HAP-1 (cell line): ENCODE data around the gene CHURC1.

ENCODE experiments used
- DNase-seq, 2 experiments: peaks; one replicate each; pipeline ENCODE4 v3.0.0-alpha.2; 2016 to 2020; ENCODE audit warnings: low spot score in 2 of 2
- H3K27me3 ChIP-seq: fragments of 250-450 bp; sonication (Bioruptor Pico); 2 replicates; pipeline ENCODE4 v1.5.1; 2020; ENCODE audit warnings: low read depth, mild to moderate bottlenecking, moderate library complexity
- H3K36me3 ChIP-seq: fragments of 250-450 bp; sonication (Bioruptor Pico); replicated peaks from 2 replicates; pipeline ENCODE4 v1.5.1; 2020; ENCODE audit warnings: mild to moderate bottlenecking
- H3K4me1 ChIP-seq: fragments of 250-450 bp; sonication (Bioruptor Pico); 2 replicates; pipeline ENCODE4 v1.5.1; 2020; ENCODE audit warnings: mild to moderate bottlenecking
- H3K4me3 ChIP-seq: fragments of 250-450 bp; sonication (Bioruptor Pico); 2 replicates; pipeline ENCODE4 v1.5.1; 2020; ENCODE audit warnings: mild to moderate bottlenecking, moderate library complexity
- H3K9me3 ChIP-seq: fragments of 250-450 bp; sonication (Bioruptor Pico); 2 replicates; pipeline ENCODE4 v1.5.1; 2020; ENCODE audit warnings: mild to moderate bottlenecking, moderate library complexity
- in situ Hi-C: fragments of 300-500 bp; cut with MboI; formaldehyde crosslinking; loops from 3 replicates; pipeline ENCODE4 v1.14.3; 2020; ENCODE audit warnings: low sequenced_read_pairs, inconsistent platforms, mixed read lengths

CHURC1 gene

DNA sequence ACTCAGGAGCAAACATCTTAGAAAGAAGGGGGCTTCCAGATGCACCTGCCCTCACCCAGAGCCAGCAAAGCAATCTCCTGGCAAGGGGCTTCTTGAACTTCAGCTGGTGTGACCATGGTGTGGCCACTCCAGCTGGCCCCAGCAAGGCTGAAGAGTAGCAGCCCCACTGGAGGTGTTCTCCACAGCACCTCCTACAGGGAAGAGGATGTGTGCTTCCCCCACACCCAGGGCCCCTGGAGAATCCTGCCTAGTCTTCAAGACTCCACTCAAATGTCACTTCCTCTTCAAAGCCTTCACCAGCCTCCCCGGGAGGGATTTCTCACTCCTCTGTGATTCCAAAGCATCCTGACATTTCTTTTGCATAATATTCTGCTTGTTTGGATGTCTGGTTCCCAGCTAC is 49.4 kb downstream of the CHURC1 start:
- DNase-seq, result no peak
- in situ Hi-C loops, result no loop called here
- Histone ChIP-seq H3K9me3 (no peaks in the 10 kb centered on the region), H3K36me3 (peaks cover 5% of the 10 kb centered on the region; the same call in 1 of the 2 replicates), H3K4me1 (no peaks in the 10 kb centered on the region), H3K27me3 (no peaks in the 10 kb centered on the region), H3K4me3 (no peak overlapping the region)

DNA sequence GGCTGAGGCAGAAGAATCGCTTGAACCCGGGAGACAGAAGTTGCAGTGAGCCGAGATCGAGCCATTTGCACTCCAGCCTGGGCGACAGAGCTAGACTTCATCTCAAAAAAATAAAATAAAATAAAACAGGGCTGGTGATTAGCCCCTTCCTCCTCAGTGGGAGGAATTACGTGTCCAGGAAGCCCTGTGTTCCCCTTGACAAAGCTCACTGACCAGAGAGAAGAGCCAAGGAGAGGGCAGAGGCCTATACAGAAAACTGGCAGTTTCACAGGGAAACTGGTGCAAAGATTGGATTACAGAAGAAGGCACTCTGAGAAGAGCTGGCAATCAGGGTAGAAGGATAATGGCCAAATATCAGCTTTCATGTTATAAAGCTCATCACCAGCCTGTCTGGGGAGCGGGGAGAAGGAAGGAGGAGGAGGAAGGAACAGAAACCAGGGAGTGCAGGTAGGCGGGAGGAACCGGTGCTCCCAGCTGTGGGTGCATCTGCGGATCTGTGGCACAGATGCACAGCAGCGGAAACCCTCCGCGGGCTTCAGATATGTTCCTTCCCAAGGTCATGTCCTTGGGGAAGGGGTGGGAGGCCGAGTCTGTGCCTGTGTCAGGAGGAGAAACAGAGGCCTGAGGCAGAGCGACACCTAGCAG is 51.2 kb downstream of the CHURC1 start:
- no peak for DNase-seq
- no peaks in the 10 kb centered on the region for H3K4me1 ChIP-seq
- peaks cover 5% of the 10 kb centered on the region; the same call in 1 of the 2 replicates for H3K36me3 ChIP-seq
- H3K4me3 ChIP-seq, result no peak overlapping the region
- in situ Hi-C loops, result no loop called here
- H3K27me3 ChIP-seq, result no peaks in the 10 kb centered on the region
- no peaks in the 10 kb centered on the region for H3K9me3 ChIP-seq

DNA sequence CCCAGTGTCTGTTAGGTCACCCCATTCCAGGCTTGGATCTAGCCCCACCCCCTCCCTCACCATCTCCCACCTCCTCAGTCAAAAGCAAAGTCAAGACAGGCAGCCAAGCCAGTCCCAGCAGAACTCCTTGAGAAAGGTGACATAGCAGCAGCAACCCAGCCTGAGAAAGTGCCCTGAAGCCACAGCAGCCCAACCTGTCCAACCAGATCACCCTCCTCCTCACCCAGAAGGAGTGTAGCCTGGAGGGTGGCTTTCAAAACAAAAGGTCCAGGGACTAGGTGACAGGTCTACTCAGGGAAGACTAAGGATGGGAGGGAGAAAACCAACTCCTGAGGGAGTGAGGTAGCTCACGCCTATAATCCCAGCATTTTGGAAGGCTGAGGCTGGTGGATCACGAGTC is 52.7 kb downstream of the CHURC1 start:
- in situ Hi-C loops, result no loop called here
- peaks cover 5% of the 10 kb centered on the region; the same call in 1 of the 2 replicates for H3K36me3 ChIP-seq
- H3K9me3 ChIP-seq, result no peaks in the 10 kb centered on the region
- H3K27me3 ChIP-seq, result no peaks in the 10 kb centered on the region
- H3K4me1 ChIP-seq, result no peaks in the 10 kb centered on the region
- H3K4me3 ChIP-seq, result no peak overlapping the region
- no peak for DNase-seq

DNA sequence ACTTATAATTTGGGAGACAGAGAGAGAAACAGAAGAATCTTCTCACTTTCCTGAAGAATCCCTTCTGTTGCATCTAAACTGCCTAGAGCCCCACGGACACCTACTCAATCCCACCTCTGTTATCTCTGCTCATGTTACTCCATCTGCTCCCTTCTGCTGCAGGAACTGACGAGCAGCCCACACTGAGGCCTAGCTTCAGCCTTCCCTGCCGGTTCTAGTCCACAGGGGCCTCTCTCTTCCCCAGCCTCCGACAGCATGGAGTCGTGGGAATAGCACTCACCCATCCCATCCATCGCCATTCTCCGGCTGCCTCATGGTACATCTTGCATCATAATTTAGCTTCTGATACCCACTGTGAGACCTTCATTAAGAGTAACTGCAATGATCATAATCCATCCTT is 53.9 kb downstream of the CHURC1 start:
- H3K36me3 ChIP-seq, result peaks cover 5% of the 10 kb centered on the region; the same call in 1 of the 2 replicates
- DNase-seq, result no peak
- H3K9me3 ChIP-seq, result no peaks in the 10 kb centered on the region
- H3K4me1 ChIP-seq, result peaks cover 7% of the 10 kb centered on the region
- H3K4me3 ChIP-seq, result no peak overlapping the region
- in situ Hi-C loops, result no loop called here
- H3K27me3 ChIP-seq, result no peaks in the 10 kb centered on the region

DNA sequence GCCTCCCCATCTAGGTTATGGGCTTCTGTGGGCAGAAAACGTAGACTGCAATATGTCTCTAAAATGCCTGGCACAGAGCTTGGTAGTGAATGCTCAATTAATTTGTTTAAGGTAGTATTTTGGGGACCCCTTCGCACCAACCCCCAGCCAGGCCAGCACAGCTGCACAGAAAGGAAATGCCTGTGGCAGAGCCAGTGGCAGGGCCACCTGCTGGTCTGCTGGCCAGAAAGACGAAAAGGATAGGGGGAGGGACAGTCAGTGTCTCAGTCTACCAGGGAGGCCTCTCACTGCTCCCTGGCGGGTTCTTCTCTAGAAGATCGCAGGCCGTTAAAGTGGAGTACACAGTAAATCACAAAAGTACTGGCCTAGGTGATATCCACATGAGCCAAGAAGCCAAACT is 54.4 kb downstream of the CHURC1 start:
- Histone ChIP-seq H3K9me3 (no peaks in the 10 kb centered on the region), H3K36me3 (peaks cover 2% of the 10 kb centered on the region; the same call in 1 of the 2 replicates), H3K27me3 (no peaks in the 10 kb centered on the region), H3K4me3 (no peak overlapping the region), H3K4me1 (peaks cover 7% of the 10 kb centered on the region)
- in situ Hi-C loops, result no loop called here
- DNase-seq, result no peak

DNA sequence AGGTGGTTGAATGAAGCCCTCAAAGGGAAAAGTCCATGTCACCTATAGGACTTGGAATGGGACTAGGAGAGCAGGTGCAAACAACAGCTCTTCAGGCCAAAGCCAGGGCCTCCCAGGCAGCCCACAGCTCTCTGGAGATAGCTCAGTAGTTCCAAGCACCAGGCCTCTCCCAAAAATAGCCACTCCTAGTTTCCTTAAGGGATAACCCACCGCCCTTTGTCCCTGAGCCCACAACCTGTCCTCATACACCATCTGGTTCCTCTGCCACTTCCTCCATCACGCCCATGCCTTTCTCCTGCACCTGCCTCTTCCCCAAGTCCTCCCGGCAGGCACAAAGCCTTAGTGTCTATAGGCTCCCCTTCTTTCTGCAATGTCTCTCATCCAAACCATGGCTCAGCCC is 55.8 kb downstream of the CHURC1 start:
- Histone ChIP-seq H3K4me1 (peaks cover 7% of the 10 kb centered on the region), H3K9me3 (no peaks in the 10 kb centered on the region), H3K27me3 (no peaks in the 10 kb centered on the region), H3K4me3 (no peak overlapping the region), H3K36me3 (no peaks in the 10 kb centered on the region)
- in situ Hi-C loops, result no loop called here
- no peak for DNase-seq

DNA sequence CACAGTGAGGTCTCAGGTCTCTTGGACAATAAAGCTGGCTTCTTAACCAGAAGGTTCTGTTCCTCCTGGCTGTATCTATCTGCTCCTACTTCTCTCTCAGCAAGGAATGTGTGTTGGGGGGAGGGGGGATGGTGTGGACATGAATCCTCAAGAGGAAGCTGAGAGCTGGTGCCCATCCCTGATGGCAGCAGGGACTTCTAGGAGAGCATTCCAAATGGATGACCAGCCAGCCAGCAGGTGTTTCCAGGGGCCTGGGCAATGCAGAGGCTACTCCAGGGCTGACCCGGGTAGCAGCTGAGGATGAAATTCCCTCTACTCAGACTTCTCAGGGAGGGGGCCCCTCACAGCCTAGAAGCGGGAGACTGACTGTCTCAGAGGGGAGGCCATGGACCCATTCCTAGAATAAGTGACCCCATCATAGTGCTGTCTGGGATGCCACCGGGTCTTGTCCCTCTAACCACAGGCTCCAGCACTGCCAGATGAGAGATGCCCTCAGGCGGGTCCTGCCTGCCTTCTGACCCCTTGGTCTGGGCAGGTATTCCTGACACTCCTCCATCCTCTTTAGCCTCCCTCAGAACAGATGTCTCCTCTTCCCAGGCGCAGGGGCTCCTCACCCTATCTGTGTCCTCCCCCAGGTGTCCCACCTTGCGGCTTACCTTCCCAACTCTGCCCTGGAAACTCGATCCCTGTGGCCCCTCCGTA is 56.7 kb downstream of the CHURC1 start:
- no peaks in the 10 kb centered on the region for H3K36me3 ChIP-seq
- peaks cover 7% of the 10 kb centered on the region for H3K4me1 ChIP-seq
- no peak for DNase-seq
- no peaks in the 10 kb centered on the region for H3K9me3 ChIP-seq
- H3K4me3 ChIP-seq, result peak overlapping the region; percentile 53
- no peaks in the 10 kb centered on the region for H3K27me3 ChIP-seq
- in situ Hi-C loops, result no loop called here

DNA sequence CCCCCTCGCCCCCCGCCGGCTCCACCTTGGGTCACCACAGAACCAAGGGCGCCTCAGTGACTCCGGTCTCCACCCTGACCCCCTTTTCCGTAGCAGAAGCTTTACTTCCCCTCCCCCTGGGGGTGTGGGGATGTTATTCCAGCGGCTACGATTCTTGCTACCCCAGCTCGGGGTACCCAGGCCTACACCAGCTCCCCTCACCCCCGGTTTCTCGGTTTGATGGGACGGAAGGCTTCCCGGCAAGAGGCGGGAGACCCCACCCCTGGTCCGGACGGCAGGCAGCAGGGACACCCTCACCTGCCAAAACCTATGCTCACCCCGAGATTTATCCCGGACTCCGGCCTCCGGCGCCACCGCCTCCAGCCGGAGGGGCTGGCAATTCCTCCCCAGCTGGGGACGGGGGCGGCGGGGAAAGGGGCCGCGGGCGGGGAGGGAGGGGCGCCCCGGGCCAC is 57.3 kb downstream of the CHURC1 start:
- Histone ChIP-seq H3K36me3 (no peaks in the 10 kb centered on the region), H3K27me3 (no peaks in the 10 kb centered on the region), H3K9me3 (no peaks in the 10 kb centered on the region), H3K4me3 (peak overlapping the region; percentile 53), H3K4me1 (peaks cover 7% of the 10 kb centered on the region)
- no peak for DNase-seq
- in situ Hi-C loops, result no loop called here

DNA sequence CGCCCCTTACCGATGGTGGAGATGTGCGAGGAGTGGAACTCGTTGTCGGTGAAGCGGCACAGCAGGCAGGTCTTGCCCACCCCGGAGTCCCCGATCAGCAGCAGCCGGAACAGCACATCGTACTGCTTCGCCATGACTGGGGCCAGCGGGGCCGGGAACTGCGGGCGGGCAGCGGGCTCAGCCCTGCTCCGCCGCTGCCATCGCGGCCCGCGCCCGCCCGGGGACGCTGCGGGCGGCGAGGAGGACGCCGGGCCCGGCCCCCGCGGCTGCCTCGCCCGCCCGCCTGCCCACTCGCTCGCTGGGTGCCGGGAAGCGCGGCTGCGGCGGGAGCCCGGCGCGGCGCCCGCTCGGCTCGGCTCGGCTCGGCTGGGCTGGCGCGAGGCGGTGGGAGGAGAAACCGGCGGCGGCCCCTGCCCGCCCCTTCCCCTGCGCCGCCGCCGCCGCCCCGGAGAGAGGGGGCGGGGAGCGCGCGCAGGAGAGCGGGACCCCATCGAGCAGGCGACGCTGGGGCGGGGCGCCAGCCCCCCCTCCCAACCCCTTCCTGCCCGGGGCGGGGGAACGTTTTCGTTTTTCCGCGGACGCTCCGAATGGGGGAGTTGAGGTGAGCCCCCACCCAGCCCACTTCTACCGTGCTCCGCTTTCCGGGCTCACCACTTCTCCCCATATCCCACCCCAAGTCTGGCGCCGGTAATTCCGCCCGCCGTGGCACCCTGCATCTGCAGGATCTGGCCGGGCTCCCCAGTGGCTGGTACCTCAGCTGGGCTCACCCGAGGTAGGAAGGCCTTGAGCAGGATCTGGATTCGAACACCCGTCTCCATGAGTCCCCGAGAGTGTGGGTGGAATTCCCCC is 57.9 kb downstream of the CHURC1 start, which contains the start of gene RAB15:
Gene RAB15 (minus strand): TSS at position 394 of the 849 bp plus-strand sequence. CDS start 260 bp downstream, at position 134.
- in situ Hi-C loops, result no loop called here
- peaks cover 12% of the 10 kb centered on the region for H3K4me1 ChIP-seq
- H3K9me3 ChIP-seq, result no peaks in the 10 kb centered on the region
- no peaks in the 10 kb centered on the region for H3K27me3 ChIP-seq
- peak within 1 kb of the TSS; percentile 53 for H3K4me3 ChIP-seq
- H3K36me3 ChIP-seq, result no peaks in the 10 kb centered on the region
- DNase-seq, result peak in 1 of 2 experiments; percentile 61

DNA sequence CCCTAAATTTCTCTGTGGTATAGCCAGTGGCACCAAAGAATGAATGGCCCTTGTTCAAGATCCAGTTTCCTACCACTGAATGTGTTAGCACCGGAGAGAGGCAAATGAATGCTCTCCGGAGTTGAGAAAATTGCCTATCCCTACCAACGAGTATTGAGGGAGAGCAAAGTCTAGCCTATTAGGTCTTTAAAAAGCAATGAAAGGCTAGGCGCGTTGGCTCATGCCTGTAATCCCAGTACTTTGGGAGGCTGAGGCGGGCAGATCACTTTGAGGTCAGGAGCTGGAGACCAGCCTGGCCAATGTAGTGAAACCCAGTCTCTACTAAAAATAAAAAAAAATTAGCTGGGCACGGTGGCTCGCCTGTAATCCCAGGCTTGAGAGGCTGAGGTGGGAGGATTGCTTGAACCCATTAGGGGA is 58.8 kb downstream of the CHURC1 start:
- in situ Hi-C loops, result no loop called here
- Histone ChIP-seq H3K4me3 (peak overlapping the region; percentile 51), H3K4me1 (peaks cover 21% of the 10 kb centered on the region), H3K36me3 (no peaks in the 10 kb centered on the region), H3K27me3 (no peaks in the 10 kb centered on the region), H3K9me3 (no peaks in the 10 kb centered on the region)
- no peak for DNase-seq

DNA sequence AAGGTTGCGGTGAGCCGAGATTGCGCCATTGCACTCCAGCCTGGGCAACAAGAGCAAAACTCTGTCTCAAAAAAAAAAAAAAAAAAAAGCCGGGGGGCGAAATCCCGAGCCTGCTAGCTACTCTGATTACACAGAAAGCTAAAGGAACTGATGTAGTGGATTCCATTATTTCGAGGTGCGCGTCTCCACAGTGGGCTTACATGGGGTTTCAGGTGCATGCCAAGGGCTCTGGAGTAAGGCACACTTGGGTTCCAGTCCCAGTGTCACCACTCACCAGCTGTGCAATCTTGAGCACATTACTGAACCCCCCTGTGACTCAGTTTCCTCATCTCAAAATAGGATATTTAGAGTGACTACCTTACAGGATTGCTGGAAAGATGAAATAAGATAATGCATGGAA is 59.6 kb downstream of the CHURC1 start:
- no peaks in the 10 kb centered on the region for H3K27me3 ChIP-seq
- DNase-seq, result no peak
- H3K9me3 ChIP-seq, result no peaks in the 10 kb centered on the region
- H3K4me3 ChIP-seq, result no peak overlapping the region
- peaks cover 26% of the 10 kb centered on the region for H3K4me1 ChIP-seq
- H3K36me3 ChIP-seq, result no peaks in the 10 kb centered on the region
- in situ Hi-C loops, result no loop called here

DNA sequence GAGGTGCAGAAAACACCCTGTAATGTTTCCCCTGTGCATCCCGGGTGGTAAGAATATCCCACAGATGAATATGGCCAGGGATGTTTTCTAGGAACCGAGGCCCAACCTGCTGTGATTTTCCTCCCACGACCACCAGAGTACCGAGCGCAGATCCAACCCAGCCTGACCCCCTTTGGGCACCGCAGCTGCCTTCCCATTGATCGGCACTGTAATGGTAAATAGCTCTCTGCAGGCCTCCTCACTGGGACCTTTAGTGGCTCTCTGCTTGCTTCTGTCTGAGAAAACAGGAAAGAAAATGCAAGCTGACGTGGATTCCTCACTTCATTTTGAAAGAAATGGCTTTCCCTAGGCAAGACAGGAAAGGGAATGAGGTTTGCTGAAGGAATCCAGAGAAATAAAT is 60.3 kb downstream of the CHURC1 start:
- Histone ChIP-seq H3K36me3 (no peaks in the 10 kb centered on the region), H3K27me3 (no peaks in the 10 kb centered on the region), H3K9me3 (no peaks in the 10 kb centered on the region), H3K4me3 (no peak overlapping the region), H3K4me1 (peaks cover 30% of the 10 kb centered on the region)
- no peak for DNase-seq
- in situ Hi-C loops, result no loop called here

DNA sequence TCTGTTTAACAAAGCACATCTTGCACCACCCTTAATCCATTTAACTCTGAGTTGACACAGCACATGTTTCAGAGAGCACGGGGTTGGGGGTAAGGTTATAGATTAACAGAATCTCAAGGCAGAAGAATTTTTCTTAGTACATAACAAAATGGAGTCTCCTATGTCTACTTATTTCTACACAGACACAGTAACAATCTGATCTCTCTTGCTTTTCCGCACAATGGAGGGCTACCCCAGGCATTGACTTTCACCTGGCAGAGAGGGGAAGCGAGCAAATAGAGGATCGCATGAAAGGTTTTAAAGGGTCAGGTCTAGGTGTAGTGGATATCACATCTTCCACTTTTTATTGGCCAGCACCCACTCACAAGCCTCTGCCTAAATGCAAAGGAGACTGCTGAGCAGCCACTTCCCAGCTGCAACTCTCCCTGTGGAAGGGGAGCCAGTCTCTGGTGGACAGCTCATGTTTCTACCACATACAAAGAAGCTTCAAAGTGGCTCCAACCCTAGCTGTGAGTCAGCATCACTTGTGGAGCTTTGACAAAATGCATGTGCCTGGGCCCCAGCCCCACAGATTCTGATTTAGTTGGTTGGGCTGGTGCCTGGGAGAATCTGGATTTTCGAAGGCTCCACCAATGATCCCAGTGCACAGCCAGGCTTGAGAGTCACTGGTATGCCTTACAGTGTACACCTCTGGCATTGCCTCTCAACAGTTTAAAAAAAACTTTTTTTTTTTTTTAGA is 65.2 kb downstream of the CHURC1 start:
- Histone ChIP-seq H3K4me1 (peaks cover 49% of the 10 kb centered on the region), H3K4me3 (no peak overlapping the region), H3K9me3 (no peaks in the 10 kb centered on the region), H3K36me3 (no peaks in the 10 kb centered on the region), H3K27me3 (no peaks in the 10 kb centered on the region)
- in situ Hi-C loops, result no loop called here
- peak; percentile 57 to 59 for DNase-seq
